ENCODE data around the gene GOLGA2.

GOLGA2 gene

DNA sequence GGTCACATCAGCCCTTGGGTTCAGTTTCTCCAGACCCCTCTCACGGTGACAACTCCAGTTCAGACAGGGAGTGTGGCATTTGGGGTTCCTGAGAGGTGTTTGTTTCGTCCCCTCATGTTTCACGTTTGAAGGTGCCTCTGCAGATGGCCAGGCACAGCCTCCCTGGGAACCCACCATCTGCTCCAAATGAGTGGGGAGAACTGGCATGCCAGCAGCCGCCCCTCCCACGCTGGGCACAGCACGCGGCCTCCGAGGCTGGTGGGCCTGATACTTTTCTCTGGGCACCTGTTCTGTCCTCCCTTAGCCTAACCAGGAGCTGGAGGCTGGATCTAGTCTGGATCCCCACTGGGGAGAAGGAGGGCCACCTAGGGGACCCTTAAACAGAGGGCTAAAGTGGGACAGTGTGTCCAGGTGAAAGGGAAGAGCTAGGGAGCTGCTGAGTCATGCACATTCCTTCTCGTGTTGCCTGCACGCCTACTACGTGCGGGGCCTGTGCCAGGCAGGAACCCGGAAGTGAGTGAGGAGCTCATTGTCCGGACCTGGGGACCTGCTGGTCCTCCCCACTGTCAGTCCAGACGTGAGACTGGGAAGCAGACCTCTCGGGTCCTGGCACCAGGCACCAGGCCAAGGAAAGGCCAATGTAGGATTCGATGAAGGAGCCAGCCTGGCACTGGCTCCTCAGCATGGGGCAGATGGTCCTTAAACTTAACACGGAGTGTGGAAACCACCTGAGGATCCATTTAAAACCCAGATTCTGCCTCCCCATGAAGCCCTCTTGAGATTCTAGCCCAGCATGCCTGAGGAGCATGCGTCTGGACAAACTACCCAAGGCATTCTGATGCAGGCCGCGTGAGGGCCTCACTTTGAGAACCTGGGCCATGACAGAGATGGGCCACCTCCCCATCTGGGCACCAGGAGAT is 61.0 kb downstream of the GOLGA2 start:
- no peak for ATAC-seq (ENCODE audit: low read depth)
- no peak for DNase-seq (ENCODE audit: low spot score)
- Histone ChIP-seq H3K9me3 (ENCODE audit: severe bottlenecking) (no peaks in the 10 kb centered on the region), H3K36me3 (ENCODE audit: low read depth) (no peaks in the 10 kb centered on the region), H3K4me3 (ENCODE audit: severe bottlenecking) (no peak overlapping the region), H3K27me3 (ENCODE audit: insufficient read depth, poor library complexity, severe bottlenecking) (no peaks in the 10 kb centered on the region), H3K4me1 (ENCODE audit: insufficient read depth, poor library complexity, severe bottlenecking) (no peaks in the 10 kb centered on the region), H3K27ac (ENCODE audit: poor library complexity, severe bottlenecking) (peak overlapping the region; percentile 33)
- TF ChIP-seq, protein P1, sequence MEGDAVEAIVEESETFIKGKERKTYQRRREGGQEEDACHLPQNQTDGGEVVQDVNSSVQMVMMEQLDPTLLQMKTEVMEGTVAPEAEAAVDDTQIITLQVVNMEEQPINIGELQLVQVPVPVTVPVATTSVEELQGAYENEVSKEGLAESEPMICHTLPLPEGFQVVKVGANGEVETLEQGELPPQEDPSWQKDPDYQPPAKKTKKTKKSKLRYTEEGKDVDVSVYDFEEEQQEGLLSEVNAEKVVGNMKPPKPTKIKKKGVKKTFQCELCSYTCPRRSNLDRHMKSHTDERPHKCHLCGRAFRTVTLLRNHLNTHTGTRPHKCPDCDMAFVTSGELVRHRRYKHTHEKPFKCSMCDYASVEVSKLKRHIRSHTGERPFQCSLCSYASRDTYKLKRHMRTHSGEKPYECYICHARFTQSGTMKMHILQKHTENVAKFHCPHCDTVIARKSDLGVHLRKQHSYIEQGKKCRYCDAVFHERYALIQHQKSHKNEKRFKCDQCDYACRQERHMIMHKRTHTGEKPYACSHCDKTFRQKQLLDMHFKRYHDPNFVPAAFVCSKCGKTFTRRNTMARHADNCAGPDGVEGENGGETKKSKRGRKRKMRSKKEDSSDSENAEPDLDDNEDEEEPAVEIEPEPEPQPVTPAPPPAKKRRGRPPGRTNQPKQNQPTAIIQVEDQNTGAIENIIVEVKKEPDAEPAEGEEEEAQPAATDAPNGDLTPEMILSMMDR (IDR thresholded peaks at IDR 0.05; ENCODE audit: poor library complexity, severe bottlenecking) = no peak

DNA sequence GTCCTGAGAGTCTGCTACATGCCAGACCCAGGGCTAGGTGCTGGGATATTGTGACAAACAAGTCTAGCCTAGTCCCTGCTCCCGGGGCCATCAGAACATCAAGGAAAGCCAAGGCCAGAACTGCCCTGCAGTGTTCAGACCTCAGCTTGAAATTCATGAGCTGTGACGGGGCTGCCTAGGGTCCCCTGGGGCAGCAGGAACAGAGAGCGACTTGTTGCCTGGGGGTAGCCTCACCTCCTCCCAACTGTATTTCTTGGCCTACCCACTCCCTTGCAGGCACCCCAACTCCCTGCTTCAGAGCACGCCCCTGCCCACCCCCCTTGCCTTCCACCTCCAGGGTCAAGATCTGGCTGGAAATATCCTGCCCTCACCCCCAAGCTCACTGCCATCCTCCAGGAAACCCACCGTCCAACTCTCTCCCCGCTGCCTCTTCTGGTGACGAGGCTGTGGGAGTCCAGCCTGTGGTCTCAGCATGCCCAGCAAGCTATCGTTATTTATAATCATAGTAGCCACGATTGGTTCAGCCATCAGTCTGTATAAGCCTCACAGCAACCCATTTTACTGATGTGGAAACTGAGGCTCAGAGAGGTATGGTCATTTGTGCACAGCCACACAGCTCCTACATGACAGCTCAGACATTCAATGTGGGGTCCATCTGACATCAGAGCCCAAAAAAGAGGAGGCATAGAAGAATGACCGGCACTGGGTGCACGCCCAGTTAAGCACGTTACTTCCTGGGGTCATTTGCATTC is 61.9 kb downstream of the GOLGA2 start:
- H3K4me1 ChIP-seq (ENCODE audit: insufficient read depth, poor library complexity, severe bottlenecking) = no peaks in the 10 kb centered on the region
- H3K9me3 ChIP-seq (ENCODE audit: severe bottlenecking) = no peaks in the 10 kb centered on the region
- H3K27me3 ChIP-seq (ENCODE audit: insufficient read depth, poor library complexity, severe bottlenecking) = no peaks in the 10 kb centered on the region
- ATAC-seq (ENCODE audit: low read depth) = no peak
- no peaks in the 10 kb centered on the region for H3K36me3 ChIP-seq (ENCODE audit: low read depth)
- no peak overlapping the region for H3K27ac ChIP-seq (ENCODE audit: poor library complexity, severe bottlenecking)
- TF ChIP-seq, protein P1 (IDR thresholded peaks at IDR 0.05; ENCODE audit: poor library complexity, severe bottlenecking) = no peak
- no peak overlapping the region for H3K4me3 ChIP-seq (ENCODE audit: severe bottlenecking)
- no peak for DNase-seq (ENCODE audit: low spot score)

DNA sequence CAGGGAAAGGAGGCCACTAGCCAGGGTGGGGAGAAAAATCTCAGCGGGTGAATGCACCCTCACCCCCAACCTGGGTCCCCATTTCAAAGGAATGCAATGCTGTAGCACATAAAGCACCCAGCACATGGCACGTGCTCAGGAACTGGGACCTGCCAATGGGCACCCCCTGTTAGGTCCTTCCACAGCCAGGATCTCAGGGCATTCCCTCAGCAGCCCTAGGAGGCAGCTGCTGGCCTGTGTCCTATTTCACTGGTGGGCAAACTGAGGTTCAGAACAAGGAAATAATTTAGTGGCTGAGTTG is 63.9 kb downstream of the GOLGA2 start:
- no peak for DNase-seq (ENCODE audit: low spot score)
- ATAC-seq (ENCODE audit: low read depth) = no peak
- H3K27ac ChIP-seq (ENCODE audit: poor library complexity, severe bottlenecking) = no peak overlapping the region
- no peaks in the 10 kb centered on the region for H3K36me3 ChIP-seq (ENCODE audit: low read depth)
- H3K4me3 ChIP-seq (ENCODE audit: severe bottlenecking) = no peak overlapping the region
- H3K27me3 ChIP-seq (ENCODE audit: insufficient read depth, poor library complexity, severe bottlenecking) = no peaks in the 10 kb centered on the region
- H3K9me3 ChIP-seq (ENCODE audit: severe bottlenecking) = no peaks in the 10 kb centered on the region
- TF ChIP-seq, protein P1 (IDR thresholded peaks at IDR 0.05; ENCODE audit: poor library complexity, severe bottlenecking) = no peak
- H3K4me1 ChIP-seq (ENCODE audit: insufficient read depth, poor library complexity, severe bottlenecking) = no peaks in the 10 kb centered on the region

DNA sequence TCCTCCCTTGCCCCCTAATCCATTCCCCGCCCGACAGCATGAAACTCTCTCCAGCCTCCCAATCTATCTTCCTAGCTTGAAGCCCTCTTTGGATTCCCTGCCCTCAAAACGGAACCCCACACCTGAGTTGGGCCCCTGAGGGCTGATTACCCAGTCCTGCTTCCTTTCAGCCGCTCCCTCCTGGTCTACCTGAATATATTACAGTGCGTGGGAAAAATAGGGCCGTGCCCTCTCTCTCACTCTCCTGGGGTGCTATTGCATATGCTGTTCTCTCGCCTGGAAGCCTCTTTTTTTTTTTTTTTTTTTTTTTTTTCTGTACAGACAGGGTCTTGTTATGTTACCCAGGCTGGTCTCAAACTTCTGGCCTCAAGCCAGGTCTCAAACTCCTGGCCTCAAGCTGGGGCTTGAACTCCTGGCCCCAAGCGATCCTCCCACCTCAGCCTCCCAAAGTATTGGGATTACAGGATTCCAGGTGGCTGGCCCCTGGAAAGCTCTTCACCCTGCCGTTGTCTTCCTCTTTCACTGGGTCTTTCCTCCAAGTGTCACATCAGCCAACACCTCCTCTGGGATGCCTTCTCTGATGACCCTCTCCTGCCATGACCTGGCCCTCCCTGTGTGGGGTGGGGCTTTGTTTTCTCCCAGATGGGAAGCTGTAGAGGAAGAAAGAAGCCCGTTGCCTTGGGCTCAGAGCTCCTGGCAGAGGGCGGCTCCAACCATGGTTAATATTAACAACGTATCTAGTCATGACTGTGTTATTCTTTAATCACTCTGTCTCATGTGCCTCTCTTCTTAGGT is 64.4 kb downstream of the GOLGA2 start:
- no peak overlapping the region for H3K27ac ChIP-seq (ENCODE audit: poor library complexity, severe bottlenecking)
- no peaks in the 10 kb centered on the region for H3K36me3 ChIP-seq (ENCODE audit: low read depth)
- no peak for ATAC-seq (ENCODE audit: low read depth)
- no peaks in the 10 kb centered on the region for H3K4me1 ChIP-seq (ENCODE audit: insufficient read depth, poor library complexity, severe bottlenecking)
- no peaks in the 10 kb centered on the region for H3K9me3 ChIP-seq (ENCODE audit: severe bottlenecking)
- H3K4me3 ChIP-seq (ENCODE audit: severe bottlenecking) = no peak overlapping the region
- no peaks in the 10 kb centered on the region for H3K27me3 ChIP-seq (ENCODE audit: insufficient read depth, poor library complexity, severe bottlenecking)
- TF ChIP-seq, protein P1 (IDR thresholded peaks at IDR 0.05; ENCODE audit: poor library complexity, severe bottlenecking) = no peak
- DNase-seq (ENCODE audit: low spot score) = no peak
